Activated naive CD4-positive, alpha-beta T cell treated with anti-CD3 and anti-CD28 coated beads, Interleukin-2, amount 50 U/mL, for 24 hours (primary cell): ENCODE data around the gene MAPK1.
A peak's percentile ranks its signal among the peaks of the same experiment; 100 is the strongest.
"Not testable (repeated sequence)": the region's sequence is repeated elsewhere in the genome, so short reads cannot be mapped to it uniquely, and the experiment has no call there.

ENCODE experiments used
- H3K27ac Mint-ChIP-seq: one replicate; pipeline ENCODE4 v1.8.0; 2021; ENCODE audit warnings: mild to moderate bottlenecking, mixed read lengths
- H3K27me3 Mint-ChIP-seq: one replicate; pipeline ENCODE4 v1.8.0; 2021; ENCODE audit warnings: mixed read lengths
- H3K36me3 Mint-ChIP-seq: one replicate; pipeline ENCODE4 v1.8.0; 2021; ENCODE audit warnings: mixed read lengths
- H3K4me1 Mint-ChIP-seq: one replicate; pipeline ENCODE4 v1.8.0; 2021; ENCODE audit warnings: mixed read lengths
- H3K4me3 Mint-ChIP-seq: one replicate; pipeline ENCODE4 v1.8.0; 2021; ENCODE audit warnings: mild to moderate bottlenecking, mixed read lengths
- H3K9me3 Mint-ChIP-seq: one replicate; pipeline ENCODE4 v1.8.0; 2021; ENCODE audit warnings: mixed read lengths

The MAPK1 gene

GRCh38 chr22:21745948-21746347, 121.5 kb downstream of the MAPK1 start:
- H3K36me3 Mint-ChIP-seq = no peaks in the 10 kb centered on the region
- no peaks in the 10 kb centered on the region for H3K9me3 Mint-ChIP-seq
- no peaks in the 10 kb centered on the region for H3K4me1 Mint-ChIP-seq
- H3K27me3 Mint-ChIP-seq = no peaks in the 10 kb centered on the region
- no peak overlapping the region for H3K4me3 Mint-ChIP-seq
- H3K27ac Mint-ChIP-seq = no peak overlapping the region

DNA sequence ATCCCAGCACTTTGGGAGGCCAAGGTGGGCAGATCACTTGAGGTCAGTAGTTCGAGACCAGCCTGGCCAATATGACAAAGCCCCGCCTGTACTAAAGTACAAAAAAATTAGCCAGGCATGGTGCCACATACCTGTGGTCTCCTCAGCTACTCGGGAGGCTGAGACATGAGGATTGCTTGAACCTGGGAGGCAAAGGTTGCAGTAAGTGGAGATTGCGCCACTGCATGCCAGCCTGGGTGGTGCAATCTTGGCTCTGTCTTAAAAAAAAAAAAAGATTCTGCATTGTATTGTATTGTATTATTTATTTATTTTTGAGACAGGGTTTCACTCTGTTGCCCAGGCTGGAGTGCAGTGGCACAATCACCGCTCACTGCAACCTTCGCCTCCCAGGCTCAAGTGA, 122.5 kb downstream of the MAPK1 start:
- not testable (repeated sequence) for H3K27me3 Mint-ChIP-seq, H3K36me3 Mint-ChIP-seq, H3K4me1 Mint-ChIP-seq, H3K9me3 Mint-ChIP-seq, H3K4me3 Mint-ChIP-seq, H3K27ac Mint-ChIP-seq

DNA sequence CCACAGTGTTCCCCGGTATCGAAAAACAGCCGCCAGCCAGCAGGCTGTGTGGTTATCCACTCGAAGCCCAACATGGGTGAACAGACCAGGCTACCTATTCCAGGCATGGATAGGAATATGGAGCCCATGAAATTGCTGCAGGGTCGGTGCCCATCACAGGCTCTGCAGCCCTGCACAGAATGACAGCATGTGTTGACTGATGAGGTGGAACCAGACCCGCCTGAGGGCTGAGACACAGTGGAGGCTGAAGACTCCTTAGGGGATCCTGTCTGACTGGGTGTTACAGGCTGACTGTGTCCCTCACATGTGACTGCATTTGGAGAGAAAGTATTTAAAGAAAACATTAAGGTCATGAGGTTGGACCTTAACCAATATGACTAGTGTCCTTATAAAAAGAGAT, 125.7 kb downstream of the MAPK1 start:
- H3K4me3 Mint-ChIP-seq = no peak overlapping the region
- no peaks in the 10 kb centered on the region for H3K9me3 Mint-ChIP-seq
- H3K27me3 Mint-ChIP-seq = no peaks in the 10 kb centered on the region
- H3K36me3 Mint-ChIP-seq = no peaks in the 10 kb centered on the region
- no peak overlapping the region for H3K27ac Mint-ChIP-seq
- H3K4me1 Mint-ChIP-seq = no peaks in the 10 kb centered on the region

- Mint-ChIP-seq H3K36me3 (no peaks in the 10 kb centered on the region), H3K4me1 (no peaks in the 10 kb centered on the region), H3K4me3 (no peak overlapping the region), H3K27ac (no peak overlapping the region), H3K9me3 (no peaks in the 10 kb centered on the region), H3K27me3 (no peaks in the 10 kb centered on the region)
These were observed 126.4 kb downstream of the MAPK1 start for GRCh38 chr22:21741059-21741458.

GRCh38 chr22:21739828-21740377, 127.5 kb downstream of the MAPK1 start:
- H3K9me3 Mint-ChIP-seq = no peaks in the 10 kb centered on the region
- H3K4me1 Mint-ChIP-seq = peaks cover 4% of the 10 kb centered on the region
- no peaks in the 10 kb centered on the region for H3K36me3 Mint-ChIP-seq
- peak overlapping the region; percentile 56 for H3K27ac Mint-ChIP-seq
- H3K4me3 Mint-ChIP-seq = no peak overlapping the region
- no peaks in the 10 kb centered on the region for H3K27me3 Mint-ChIP-seq

DNA sequence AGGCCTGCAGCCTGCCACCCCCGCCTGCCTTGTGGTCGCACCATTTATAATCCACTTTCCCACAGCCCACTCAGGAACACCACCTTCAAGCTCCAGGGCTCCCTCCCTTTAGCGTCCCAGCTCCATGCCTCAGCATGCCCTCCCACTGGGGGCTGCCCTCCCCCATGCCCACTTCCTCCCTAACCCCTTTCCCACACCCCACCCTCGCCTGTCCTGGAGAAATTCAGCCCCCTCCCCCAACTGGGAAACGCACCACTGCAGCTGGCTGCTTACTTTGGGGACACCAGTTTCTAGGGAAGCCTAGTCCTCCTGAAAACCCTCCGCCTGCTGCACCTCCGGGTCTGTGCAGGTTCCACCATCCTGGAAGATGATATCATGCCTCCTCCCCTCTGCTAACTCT, 128.5 kb downstream of the MAPK1 start:
- no peaks in the 10 kb centered on the region for H3K27me3 Mint-ChIP-seq
- H3K4me3 Mint-ChIP-seq = no peak overlapping the region

DNA sequence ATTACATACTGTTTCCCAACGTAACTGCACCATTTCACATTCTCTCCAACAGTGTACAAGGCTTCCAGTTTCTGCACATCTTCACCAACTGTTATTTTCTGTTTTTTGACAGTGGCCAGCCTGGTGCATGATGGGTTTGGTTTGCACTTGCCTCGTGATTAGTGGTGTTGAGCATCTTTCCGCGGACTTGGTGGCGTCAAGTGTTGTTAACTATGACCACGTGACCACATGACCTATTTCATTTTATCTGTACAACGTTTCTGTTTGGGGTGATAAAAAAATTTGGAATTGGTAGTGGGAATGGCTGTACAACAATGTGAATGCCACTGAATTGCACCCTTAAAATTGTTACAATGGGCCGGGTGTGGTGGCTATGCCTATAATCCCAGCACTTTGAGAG, 129.4 kb downstream of the MAPK1 start:
- Mint-ChIP-seq H3K9me3 (no peaks in the 10 kb centered on the region), H3K27ac (no peak overlapping the region), H3K4me1 (peaks cover 16% of the 10 kb centered on the region), H3K4me3 (no peak overlapping the region), H3K36me3 (no peaks in the 10 kb centered on the region), H3K27me3 (no peaks in the 10 kb centered on the region)

More for the DNA sequence above, 128.5 kb downstream of the MAPK1 start:
- Mint-ChIP-seq H3K36me3 (no peaks in the 10 kb centered on the region), H3K9me3 (no peaks in the 10 kb centered on the region), H3K27ac (no peak overlapping the region), H3K4me1 (peaks cover 13% of the 10 kb centered on the region)

GRCh38 chr22:21736948-21737347, 130.5 kb downstream of the MAPK1 start:
- Mint-ChIP-seq H3K27ac (no peak overlapping the region), H3K27me3 (no peaks in the 10 kb centered on the region), H3K36me3 (no peaks in the 10 kb centered on the region), H3K9me3 (no peaks in the 10 kb centered on the region), H3K4me3 (no peak overlapping the region), H3K4me1 (peaks cover 16% of the 10 kb centered on the region)

DNA sequence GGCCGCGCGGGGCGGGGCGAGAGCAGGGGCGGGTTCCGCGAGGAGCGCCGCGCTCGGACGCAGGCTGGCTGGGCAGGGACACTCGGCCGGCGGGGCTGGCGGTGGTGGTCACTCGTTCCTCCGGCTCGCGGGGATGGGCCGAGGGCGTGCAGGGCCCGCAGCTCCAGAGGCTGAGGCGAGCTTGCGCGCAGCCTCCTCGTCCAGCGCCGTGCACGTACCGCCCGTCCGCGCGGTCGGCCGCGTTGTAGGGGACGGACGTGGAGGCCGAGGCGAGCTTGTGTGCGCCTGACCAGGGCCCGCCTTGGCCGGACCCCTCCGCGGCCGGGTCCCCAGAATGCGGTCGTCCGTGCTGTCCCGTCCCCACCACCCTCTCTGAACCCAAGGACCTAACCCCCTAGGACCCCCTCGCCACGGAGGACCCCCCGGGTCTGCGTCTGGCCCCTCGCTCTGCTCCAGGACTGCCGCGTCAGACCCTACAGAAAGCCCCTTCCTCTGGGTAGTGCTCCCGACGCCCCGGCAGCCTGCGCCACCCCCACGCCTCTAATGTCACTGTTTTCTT, 131.3 kb downstream of the MAPK1 start:
- H3K4me1 Mint-ChIP-seq = peaks cover 16% of the 10 kb centered on the region
- H3K36me3 Mint-ChIP-seq = no peaks in the 10 kb centered on the region
- H3K9me3 Mint-ChIP-seq = no peaks in the 10 kb centered on the region
- H3K4me3 Mint-ChIP-seq = peak overlapping the region; percentile 66
- no peaks in the 10 kb centered on the region for H3K27me3 Mint-ChIP-seq
- H3K27ac Mint-ChIP-seq = no peak overlapping the region

GRCh38 chr22:21735200-21736083, 132.0 kb downstream of the MAPK1 start, which contains the start of gene YPEL1:
Gene YPEL1 (minus strand): TSS chr22:21735794. CDS start chr22:21710744, 25,050 bp downstream.
- Mint-ChIP-seq H3K27ac (no peak within 1 kb of the TSS), H3K27me3 (no peaks in the 10 kb centered on the region), H3K9me3 (no peaks in the 10 kb centered on the region), H3K4me3 (peak within 1 kb of the TSS; percentile 89), H3K4me1 (peaks cover 16% of the 10 kb centered on the region), H3K36me3 (no peaks in the 10 kb centered on the region)

DNA sequence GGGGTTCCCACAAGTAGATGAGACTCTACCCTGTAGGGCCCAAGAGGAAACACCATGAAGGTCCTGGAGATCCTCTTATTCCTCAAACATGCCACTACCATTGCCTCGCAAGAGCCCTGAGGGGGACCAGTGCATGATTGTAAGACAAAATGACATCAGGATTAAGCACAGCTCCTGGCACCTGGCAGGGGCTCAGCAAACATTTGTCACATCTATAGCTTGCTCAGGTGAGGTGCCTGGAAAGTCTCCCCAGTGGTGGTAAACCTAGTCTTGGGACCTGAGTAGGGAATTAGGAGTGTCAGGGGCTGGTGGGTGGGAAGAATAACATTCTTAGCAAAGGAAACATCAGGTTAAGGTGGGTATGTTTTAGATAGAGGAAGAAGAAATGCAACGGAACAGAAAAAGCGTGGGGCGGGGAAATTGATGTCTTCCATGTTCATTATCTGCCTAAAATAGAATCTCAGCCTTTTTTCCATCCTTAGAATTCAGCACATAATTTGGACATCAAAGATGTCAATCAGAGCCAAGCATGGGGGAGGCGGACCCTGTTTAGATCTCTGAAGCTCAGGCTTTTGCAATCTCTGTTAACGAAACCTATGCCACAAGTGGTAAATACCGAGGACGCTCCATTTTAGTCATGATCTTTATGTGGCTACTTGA, 132.8 kb downstream of the MAPK1 start:
- Mint-ChIP-seq H3K4me3 (peak overlapping the region; percentile 89), H3K27ac (no peak overlapping the region), H3K27me3 (no peaks in the 10 kb centered on the region), H3K36me3 (no peaks in the 10 kb centered on the region), H3K4me1 (peaks cover 16% of the 10 kb centered on the region), H3K9me3 (no peaks in the 10 kb centered on the region)

- Mint-ChIP-seq H3K27me3 (no peaks in the 10 kb centered on the region), H3K9me3 (no peaks in the 10 kb centered on the region), H3K36me3 (no peaks in the 10 kb centered on the region), H3K27ac (no peak overlapping the region), H3K4me1 (peaks cover 23% of the 10 kb centered on the region), H3K4me3 (no peak overlapping the region)
These were observed 135.9 kb downstream of the MAPK1 start for GRCh38 chr22:21731503-21731902.

DNA sequence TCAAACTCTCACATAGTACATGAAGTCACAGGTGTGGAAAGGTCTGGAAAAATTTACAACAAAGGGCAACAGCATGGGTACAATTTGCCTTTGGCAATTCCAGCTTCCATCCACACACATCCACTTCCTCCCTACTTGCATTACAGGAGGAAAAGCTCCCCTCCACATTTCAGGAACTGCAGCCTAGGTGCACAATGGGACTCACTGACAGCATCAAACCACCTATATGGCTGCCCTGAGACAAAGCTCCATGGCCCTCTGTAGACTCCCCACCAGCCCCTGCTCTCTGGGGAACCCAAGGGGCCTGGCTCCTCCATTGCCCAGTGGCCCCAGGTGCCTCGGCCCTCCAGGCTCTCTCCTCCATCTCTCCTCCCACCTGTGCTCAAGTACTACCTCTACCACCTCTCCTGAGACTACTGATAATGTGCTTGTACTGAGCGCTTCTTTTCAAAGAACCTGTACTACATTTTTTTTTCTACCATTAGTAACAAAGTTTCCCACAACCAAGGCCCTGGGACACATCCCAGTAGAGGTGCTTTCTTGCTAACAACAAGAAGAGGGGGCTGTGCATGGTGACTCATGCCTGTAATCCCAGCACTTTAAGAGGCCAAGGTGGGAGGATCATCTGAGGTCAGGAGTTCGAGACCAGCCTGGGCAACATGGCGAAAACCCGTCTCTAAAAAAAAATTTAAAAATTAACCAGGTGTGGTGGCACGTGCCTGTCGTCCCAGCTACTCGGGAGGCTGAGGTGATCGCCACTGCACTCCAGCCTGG, 136.7 kb downstream of the MAPK1 start:
- no peaks in the 10 kb centered on the region for H3K9me3 Mint-ChIP-seq
- H3K36me3 Mint-ChIP-seq = no peaks in the 10 kb centered on the region
- H3K4me3 Mint-ChIP-seq = no peak overlapping the region
- no peak overlapping the region for H3K27ac Mint-ChIP-seq
- no peaks in the 10 kb centered on the region for H3K27me3 Mint-ChIP-seq
- H3K4me1 Mint-ChIP-seq = peaks cover 24% of the 10 kb centered on the region

DNA sequence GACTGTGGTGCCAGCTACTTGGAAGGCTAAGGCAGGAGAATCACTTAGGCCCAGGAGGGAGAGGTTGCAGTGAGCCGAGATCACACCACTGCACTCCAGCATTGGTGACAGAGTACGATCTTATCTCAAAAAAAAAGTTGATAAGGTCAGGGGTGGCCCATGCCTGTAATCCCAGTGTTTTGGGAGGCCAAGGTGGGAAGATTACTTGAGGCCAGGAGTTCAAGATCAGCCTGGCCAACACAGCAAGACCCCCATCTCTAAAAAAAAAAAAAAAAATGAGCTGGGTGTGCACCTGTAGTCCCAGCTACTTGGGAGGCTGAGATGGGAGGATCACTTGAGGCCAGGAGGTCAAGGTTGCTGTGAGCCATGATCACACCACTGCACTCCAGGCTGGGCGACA, 138.3 kb downstream of the MAPK1 start:
- H3K36me3 Mint-ChIP-seq, H3K27ac Mint-ChIP-seq: not testable (repeated sequence)

GRCh38 chr22:21728270-21728669, 139.2 kb downstream of the MAPK1 start:
- H3K27me3 Mint-ChIP-seq = no peaks in the 10 kb centered on the region
- no peaks in the 10 kb centered on the region for H3K36me3 Mint-ChIP-seq
- H3K4me1 Mint-ChIP-seq = peaks cover 8% of the 10 kb centered on the region
- no peaks in the 10 kb centered on the region for H3K9me3 Mint-ChIP-seq
- H3K27ac Mint-ChIP-seq = no peak overlapping the region
- no peak overlapping the region for H3K4me3 Mint-ChIP-seq

More for the DNA sequence above, 138.3 kb downstream of the MAPK1 start:
- not testable (repeated sequence) for H3K27me3 Mint-ChIP-seq, H3K4me3 Mint-ChIP-seq, H3K9me3 Mint-ChIP-seq
- H3K4me1 Mint-ChIP-seq = peaks cover 13% of the 10 kb centered on the region
